SIG-M5 treated with dmso at 0.1 percent for 504 hours (cell line): ENCODE data around the gene KRT36.
A peak's percentile ranks its signal among the peaks of the same experiment; 100 is the strongest.

ENCODE experiments used
- DNase-seq: peaks from one replicate; lab custom pipeline; 2025; ENCODE audit not compliant: unreplicated experiment; lab: John Stamatoyannopoulos, UW

Gene KRT36

DNA sequence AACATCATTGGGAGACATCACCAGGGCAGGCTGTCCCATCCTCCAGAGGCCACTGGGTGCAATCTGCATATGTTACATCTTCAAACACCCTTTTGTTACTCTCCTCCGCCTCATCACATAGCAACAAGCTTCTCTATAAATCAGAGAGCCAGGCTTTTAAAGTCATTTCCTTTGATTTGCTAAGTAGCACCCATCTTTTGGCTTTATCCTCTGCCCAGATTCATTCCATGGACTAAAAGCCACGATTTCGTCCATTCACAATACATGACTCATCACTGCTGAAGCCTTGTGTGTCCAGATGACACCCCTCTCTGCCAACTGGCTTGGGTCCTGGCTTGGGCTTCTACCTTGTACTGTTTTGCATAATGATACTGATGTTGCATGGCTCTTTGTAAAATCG, 47.0 kb downstream of the KRT36 start:
- DNase-seq = no peak

DNA sequence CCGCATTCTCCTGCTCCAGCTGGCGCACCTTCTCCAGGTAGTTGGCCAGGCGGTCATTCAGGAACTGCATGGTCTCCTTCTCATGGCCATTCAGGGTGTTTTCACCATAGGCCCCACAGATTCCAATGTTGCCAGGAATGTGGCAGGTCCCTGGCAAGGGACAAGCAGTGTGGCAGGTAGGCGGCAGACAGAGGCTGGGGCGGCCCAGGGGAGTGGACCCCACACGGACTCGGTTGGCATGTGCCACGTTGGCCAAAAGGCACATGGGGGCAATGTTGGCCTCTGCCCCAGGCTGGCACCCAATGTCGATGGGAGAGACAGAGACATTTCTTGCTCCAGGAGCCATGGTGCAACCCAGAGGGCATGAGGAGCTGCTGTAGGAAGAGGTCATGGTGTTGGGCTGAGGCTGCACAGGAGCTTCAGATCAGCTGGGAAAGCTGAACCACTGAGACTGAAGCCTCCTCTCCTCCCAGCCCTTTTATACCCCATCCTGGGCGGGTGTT, 49.1 kb downstream of the KRT36 start, which contains the start of gene KRT38:
TSS of gene KRT38 (minus strand) at position 453 of the 503 bp plus-strand sequence. CDS start at position 391, 62 bp downstream.
- no peak for DNase-seq

DNA sequence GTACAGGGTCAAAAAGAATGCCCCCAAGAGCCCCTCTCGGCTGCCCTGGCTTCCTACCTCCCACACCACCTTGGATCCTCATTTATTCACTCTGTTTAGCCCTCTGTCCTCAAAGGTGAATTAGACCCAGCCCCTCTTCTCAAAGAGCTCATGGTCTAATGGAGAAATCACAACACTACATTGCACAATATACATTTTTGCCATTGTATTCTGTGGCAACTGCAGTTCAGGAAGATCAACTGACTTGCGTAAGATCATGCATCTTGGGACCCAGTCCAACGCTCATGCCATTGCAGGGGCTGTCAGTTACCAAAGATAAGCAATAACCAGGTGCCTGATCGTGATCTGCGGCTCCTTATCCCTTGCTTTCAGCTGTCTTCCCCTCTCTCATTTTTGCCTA, 50.3 kb downstream of the KRT36 start:
- DNase-seq = peak; percentile 1

DNA sequence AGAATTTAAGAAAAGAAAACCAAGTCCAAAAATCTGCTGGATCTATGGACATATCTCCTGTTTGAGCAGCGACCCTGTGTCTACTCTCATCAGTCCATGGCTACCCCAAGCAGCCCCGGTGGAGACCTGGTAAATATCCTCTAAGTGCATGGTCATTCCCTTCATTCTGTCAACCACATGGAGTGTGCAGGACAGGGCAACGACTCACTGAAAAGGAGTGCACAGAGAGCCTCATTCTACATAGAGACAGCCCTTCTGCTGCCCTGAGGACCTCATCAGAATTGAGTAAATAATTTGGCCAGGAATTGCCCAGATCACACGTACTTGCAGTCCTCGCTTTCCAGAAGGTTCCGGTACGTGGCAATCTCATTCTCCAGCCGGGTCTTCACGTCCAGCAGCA, 51.9 kb downstream of the KRT36 start:
- no peak for DNase-seq

DNA sequence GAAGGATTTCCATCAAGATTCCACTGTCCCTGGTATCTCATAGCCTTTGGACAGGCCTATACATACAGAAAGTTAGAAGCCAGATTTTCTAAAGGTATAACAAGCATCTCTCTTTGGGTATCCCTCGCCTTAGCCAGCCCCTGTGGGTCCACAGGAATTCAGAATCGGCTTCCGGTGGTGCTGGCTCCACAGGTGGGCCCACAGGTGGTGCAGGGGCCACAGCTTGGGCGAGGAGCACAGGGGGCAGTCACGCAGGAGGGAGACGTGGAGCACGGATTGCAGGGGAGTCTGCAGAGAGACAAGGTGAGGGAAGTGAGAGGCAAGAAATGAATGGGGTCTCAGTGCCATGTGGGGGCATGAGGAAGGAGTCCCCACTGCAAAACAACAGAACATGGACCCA, 52.5 kb downstream of the KRT36 start:
- no peak for DNase-seq
